BE2C (cell line): ENCODE results near the gene PDE6D.

ENCODE experiments used
- DNase-seq: peaks from one replicate; pipeline ENCODE4 v3.0.0-alpha.2; 2020
- H3K27me3 ChIP-seq: fragments of 250-450 bp; sonication (Bioruptor Pico); 2 replicates; pipeline ENCODE4 v1.5.1; 2020; ENCODE audit warnings: mild to moderate bottlenecking
- H3K36me3 ChIP-seq: fragments of 250-450 bp; sonication (Bioruptor Pico); 2 replicates; pipeline ENCODE4 v1.5.1; 2020; ENCODE audit warnings: mild to moderate bottlenecking
- H3K4me1 ChIP-seq: fragments of 250-450 bp; sonication (Bioruptor Pico); 2 replicates; pipeline ENCODE4 v1.5.1; 2020
- H3K4me3 ChIP-seq: 2 replicates; pipeline ENCODE4 v1.5.1; 2011; ENCODE audit warnings: low read depth, low read length
- H3K9me3 ChIP-seq: fragments of 250-450 bp; sonication (Bioruptor Pico); 2 replicates; pipeline ENCODE4 v1.5.1; 2020
- CTCF ChIP-seq: IDR thresholded peaks from 2 replicates; pipeline ENCODE4 v1.5.1; 2012; ENCODE audit warnings: mild to moderate bottlenecking, low read depth, low read length

Gene PDE6D

GRCh38 chr2:231743376-231744116, 37.5 kb downstream of the PDE6D start:
- no peak overlapping the region for H3K4me3 ChIP-seq
- no peaks in the 10 kb centered on the region for H3K27me3 ChIP-seq
- DNase-seq: no peak
- no peaks in the 10 kb centered on the region for H3K4me1 ChIP-seq
- TF ChIP-seq CTCF: no peak
- no peaks in the 10 kb centered on the region for H3K36me3 ChIP-seq
- no peaks in the 10 kb centered on the region for H3K9me3 ChIP-seq

- H3K27me3 ChIP-seq: no peaks in the 10 kb centered on the region
- H3K9me3 ChIP-seq: no peaks in the 10 kb centered on the region
- no peak for TF ChIP-seq CTCF
- no peaks in the 10 kb centered on the region for H3K4me1 ChIP-seq
- DNase-seq: no peak
- H3K36me3 ChIP-seq: peaks cover 8% of the 10 kb centered on the region
- no peak overlapping the region for H3K4me3 ChIP-seq
These were observed 43.3 kb downstream of the PDE6D start for GRCh38 chr2:231737761-231738160.

- Histone ChIP-seq H3K4me1 (no peaks in the 10 kb centered on the region), H3K27me3 (no peaks in the 10 kb centered on the region), H3K36me3 (peaks cover 18% of the 10 kb centered on the region), H3K9me3 (no peaks in the 10 kb centered on the region), H3K4me3 (no peak overlapping the region)
- TF ChIP-seq CTCF: peak; percentile 26
- no peak for DNase-seq
These were observed 48.5 kb downstream of the PDE6D start for GRCh38 chr2:231732604-231733003.

GRCh38 chr2:231727621-231728020, 53.5 kb downstream of the PDE6D start:
- no peak for DNase-seq
- no peaks in the 10 kb centered on the region for H3K27me3 ChIP-seq
- H3K4me1 ChIP-seq: no peaks in the 10 kb centered on the region
- H3K9me3 ChIP-seq: no peaks in the 10 kb centered on the region
- peaks cover 9% of the 10 kb centered on the region for H3K36me3 ChIP-seq
- no peak for TF ChIP-seq CTCF
- H3K4me3 ChIP-seq: no peak overlapping the region

GRCh38 chr2:231726276-231726675, 54.8 kb downstream of the PDE6D start:
- H3K4me1 ChIP-seq: no peaks in the 10 kb centered on the region
- H3K27me3 ChIP-seq: no peaks in the 10 kb centered on the region
- H3K4me3 ChIP-seq: no peak overlapping the region
- no peak for TF ChIP-seq CTCF
- H3K36me3 ChIP-seq: peaks cover under 1% of the 10 kb centered on the region
- DNase-seq: no peak
- no peaks in the 10 kb centered on the region for H3K9me3 ChIP-seq

GRCh38 chr2:231725476-231725875, 55.6 kb downstream of the PDE6D start:
- no peak for TF ChIP-seq CTCF
- H3K36me3 ChIP-seq: no peaks in the 10 kb centered on the region
- H3K9me3 ChIP-seq: no peaks in the 10 kb centered on the region
- DNase-seq: no peak
- H3K4me3 ChIP-seq: no peak overlapping the region
- no peaks in the 10 kb centered on the region for H3K27me3 ChIP-seq
- no peaks in the 10 kb centered on the region for H3K4me1 ChIP-seq
